HG02840 (cell line): ENCODE data around the gene BAIAP2L2.
"Not testable (repeated sequence)": the region's sequence is repeated elsewhere in the genome, so short reads cannot be mapped to it uniquely, and the experiment has no call there.

Experiments
- ATAC-seq: cut with Tn5 transposase; IDR thresholded peaks from one replicate; pipeline ENCODE4 v1.9.1; 2021; ENCODE audit warnings: mild to moderate bottlenecking, moderate library complexity, moderate number of reproducible peaks; ENCODE audit not compliant: unreplicated experiment, low FRiP score

The BAIAP2L2 gene

GRCh38 chr22:38129021-38129420 is 18.5 kb upstream of the BAIAP2L2 start:
- ATAC-seq, result no peak

DNA sequence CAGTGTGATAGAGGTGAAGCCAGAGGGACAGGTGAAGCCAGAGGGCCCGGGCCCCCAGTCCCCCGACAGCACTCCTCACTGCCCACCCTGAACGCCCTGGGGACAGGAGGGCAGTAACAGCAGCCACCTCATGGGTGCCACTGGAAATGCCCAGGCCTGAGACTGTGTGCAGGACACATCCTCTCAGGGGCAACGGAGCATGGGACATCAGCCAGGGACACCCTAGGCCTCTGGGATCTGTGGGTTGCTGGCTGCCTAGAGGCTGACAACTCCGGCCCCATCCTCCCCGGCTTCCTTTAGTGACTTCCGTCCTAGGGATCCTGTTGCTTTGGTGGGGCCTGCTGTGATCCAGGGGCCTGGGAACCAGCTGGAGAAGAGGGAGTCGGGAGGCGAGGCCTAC is 17.4 kb upstream of the BAIAP2L2 start:
- no peak for ATAC-seq

DNA sequence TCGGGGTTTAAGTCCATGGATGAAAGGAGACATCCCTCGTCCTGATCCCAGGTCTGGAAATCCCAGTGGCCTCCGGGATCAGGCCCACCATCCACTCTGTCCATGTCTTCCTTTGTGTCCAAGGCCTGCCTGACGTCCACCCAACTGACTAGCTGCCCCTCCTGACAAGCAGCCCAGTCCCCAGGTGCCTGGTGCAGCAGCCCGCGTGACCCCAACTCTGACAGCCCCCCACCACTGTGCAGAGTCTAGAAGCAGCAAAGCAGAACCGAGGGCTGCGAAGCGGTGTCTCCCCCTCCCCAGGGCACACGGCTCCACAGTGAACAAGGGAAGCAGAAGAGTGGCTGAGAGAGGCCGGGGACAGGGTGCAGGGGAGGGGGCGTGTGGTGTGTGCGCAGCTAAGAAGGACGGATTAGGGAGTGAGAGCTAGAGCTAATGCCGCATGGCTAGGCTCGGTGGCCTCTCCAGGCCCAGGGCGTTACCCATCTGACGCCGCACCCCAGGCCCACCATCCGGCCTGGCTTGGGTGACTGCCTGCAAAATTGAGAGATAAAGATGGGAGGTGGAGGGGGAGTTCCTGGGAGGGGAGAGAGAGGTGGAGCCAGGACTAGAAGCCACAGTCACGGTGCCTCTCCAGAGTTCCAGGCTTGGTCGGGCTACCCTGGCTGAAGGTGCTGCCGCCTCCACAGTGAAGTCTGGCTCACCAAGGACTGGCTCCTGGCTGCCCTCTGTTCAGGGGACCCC is 16.6 kb upstream of the BAIAP2L2 start:
- no peak for ATAC-seq

DNA sequence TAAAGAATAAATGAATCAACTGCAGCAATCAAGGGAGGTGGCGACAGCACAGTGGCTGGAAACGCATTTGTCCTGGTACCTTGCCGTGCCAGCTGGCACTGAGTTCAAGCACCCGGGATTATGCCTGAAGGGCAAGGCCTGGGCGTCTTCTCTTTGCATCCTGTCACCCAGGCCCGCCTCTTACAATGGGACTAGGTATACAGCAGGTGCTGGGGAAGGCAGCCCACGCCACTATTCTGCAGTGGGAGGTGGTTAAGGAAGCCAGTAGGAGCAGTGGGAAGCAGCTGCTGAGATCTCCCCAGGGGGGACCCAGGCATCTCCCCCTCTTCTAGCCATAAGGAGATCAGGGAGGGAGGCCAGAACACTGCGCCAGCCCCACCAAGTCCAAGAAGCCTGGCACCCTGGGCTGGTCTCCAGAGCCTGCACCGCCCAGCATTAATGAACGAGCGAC is 15.3 kb upstream of the BAIAP2L2 start:
- no peak for ATAC-seq

GRCh38 chr22:38125038-38125610 is 14.6 kb upstream of the BAIAP2L2 start:
- ATAC-seq, result no peak

DNA sequence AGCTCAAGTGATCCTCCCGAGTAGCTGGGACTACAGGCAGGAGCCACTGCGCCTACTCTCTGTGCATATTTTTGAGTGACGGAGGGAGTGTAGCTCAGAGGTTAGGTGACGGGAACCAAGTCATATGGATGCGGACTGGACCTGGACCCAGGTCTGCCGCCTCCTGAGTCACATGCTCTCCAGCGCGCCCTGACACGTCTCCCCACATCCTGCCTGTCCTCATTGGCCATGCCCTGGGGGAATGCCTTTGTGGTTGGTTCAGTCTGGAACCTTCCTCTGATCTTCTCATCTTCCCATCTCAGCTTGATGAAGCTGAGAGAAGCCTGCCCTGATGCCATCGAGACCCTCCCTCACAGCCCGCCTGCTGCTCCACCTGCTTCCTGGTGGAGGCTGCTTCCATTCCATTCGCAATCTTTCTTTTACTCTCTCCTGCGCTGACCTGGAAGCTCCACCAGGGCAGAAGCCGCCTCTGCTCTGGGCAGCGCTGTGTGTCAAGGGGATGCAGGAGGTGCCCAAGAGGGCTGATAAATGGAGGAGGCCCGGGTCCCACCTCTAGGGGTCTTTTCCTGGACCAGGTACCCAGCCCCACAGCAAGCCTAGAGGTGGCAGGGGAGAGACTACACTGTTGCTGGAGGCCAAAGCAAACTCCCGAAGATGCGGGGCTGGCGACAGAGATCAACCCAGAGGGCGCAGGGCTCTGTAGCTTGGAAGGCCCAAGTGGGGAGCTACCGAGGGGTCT is 13.9 kb upstream of the BAIAP2L2 start:
- ATAC-seq, result no peak

GRCh38 chr22:38122616-38123015 is 12.1 kb upstream of the BAIAP2L2 start:
- ATAC-seq, result no peak

DNA sequence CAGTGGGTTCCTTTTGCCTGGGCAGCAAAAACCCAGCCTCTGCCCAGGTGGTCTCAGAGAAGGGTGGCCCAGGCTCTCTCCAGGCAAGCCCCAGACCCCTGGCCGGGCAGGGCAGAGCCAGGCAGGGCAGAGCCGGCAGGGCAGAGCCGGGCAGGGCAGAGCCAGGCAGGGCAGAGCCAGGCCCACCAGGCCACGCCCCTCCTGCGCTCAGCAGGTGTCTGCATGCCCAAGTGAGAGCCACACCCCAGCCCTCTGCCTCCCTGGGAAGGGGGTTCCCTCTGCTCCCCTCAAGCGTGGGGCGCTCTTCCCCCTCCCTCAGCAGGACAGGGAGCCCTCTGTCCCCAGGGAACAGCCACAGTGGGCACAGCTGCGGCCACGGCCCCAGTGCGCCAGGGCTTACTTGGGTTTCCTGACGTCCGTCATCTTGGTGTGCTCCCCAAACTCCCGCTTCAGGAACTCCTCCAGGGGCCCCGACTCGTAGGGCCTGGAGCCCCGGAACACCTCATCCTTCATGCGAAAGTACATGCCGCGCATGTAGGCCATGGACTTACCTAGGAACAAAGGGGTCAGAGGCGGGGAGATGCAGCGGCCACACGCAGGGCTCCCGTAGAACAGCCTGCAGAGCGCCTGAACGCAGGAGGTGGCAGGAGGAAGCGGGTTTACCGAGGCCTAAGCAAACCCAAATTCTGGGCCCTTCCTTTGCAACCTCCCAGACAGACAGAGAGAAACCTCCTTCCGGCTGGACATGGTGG is 10.1 kb upstream of the BAIAP2L2 start:
- ATAC-seq, result no peak

- not testable (repeated sequence) for ATAC-seq
Measured at GRCh38 chr22:38118747-38119146, 8.3 kb upstream of the BAIAP2L2 start.

GRCh38 chr22:38118182-38118581 is 7.7 kb upstream of the BAIAP2L2 start:
- ATAC-seq, result no peak

- not testable (repeated sequence) for ATAC-seq
Measured at GRCh38 chr22:38117556-38117955, 7.1 kb upstream of the BAIAP2L2 start.

- ATAC-seq, result no peak
Measured at GRCh38 chr22:38115423-38116205, 5.1 kb upstream of the BAIAP2L2 start.

- ATAC-seq, result no peak
Measured at GRCh38 chr22:38114484-38115398, 4.3 kb upstream of the BAIAP2L2 start.

DNA sequence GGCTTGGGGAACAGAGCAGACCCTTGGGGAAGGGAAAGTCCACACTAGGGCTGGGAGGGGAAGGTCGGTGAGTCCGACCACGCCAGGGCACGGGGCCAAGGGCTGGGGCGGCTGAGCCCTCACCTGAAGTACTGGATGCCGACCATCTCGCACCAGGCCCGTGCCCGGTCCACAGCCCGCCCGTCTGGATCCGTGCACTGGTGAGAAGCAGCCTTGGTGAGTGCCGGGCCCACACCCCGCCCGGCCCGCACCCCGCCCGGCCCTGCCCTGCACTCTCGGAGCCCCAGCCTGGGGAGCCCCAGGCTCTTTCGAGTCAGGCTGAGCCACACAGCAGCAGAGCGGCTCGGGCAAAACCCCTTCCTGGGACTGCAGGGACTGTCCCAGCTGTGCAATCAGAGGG is 1.9 kb upstream of the BAIAP2L2 start:
- ATAC-seq, result no peak

- ATAC-seq, result no peak
Measured at GRCh38 chr22:38111925-38112355, 1.5 kb upstream of the BAIAP2L2 start.

- ATAC-seq, result no peak
Measured at GRCh38 chr22:38110863-38111852, 674 bp upstream of the BAIAP2L2 start.

- no peak for ATAC-seq
Measured at GRCh38 chr22:38109371-38110001, 998 bp downstream of the BAIAP2L2 start.
